GM21360 (cell line): Measurements from ENCODE around the gene FOS.

ENCODE experiments used
- ATAC-seq: cut with Tn5 transposase; IDR thresholded peaks from one replicate; pipeline ENCODE4 v1.9.1; 2021; ENCODE audit warnings: mild to moderate bottlenecking, moderate library complexity; ENCODE audit not compliant: unreplicated experiment

FOS gene

DNA sequence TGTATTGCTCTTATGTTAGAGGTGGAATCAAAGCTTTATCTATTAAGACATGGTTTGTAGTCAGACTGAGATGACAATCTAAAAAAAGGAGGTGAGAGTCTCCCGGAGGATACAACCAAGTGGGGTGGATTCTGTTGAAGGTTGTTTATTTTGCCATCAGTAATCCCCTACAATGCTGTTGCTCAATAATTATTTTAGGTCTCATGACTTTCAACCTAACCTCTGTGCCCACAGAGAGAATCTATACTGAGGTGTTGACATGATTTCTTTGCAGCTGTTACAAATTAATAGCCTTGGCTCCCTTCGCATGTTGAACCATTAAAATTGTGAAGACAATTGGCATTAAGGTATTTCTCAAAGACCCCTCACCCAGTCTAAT lies 28.7 kb upstream of the FOS start:
- no peak for ATAC-seq

- ATAC-seq, result no peak
Measured at GRCh38 chr14:75250800-75251199, 27.8 kb upstream of the FOS start.

GRCh38 chr14:75252254-75252837 lies 26.3 kb upstream of the FOS start:
- ATAC-seq, result no peak

DNA sequence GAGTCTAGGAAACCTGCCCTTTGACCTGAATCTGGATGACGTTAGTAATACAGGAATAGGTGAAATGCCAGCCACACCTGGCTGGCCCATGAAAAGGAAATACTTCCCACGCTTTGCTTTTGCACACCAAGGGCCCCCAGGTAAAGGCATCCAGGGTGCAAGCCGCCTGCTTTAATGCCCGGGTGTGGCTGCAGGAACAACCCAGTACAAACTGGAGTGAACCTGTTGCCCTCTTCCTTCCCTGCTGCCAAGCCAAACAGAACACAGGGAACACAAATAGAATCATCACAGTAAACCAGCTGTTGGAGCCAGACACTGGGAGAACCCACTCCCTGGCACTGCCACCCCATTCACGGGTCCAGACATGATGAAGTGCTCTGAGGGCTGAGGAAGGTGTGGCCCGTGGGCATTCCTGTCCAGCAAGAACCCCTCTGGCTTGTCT lies 24.2 kb upstream of the FOS start:
- no peak for ATAC-seq

DNA sequence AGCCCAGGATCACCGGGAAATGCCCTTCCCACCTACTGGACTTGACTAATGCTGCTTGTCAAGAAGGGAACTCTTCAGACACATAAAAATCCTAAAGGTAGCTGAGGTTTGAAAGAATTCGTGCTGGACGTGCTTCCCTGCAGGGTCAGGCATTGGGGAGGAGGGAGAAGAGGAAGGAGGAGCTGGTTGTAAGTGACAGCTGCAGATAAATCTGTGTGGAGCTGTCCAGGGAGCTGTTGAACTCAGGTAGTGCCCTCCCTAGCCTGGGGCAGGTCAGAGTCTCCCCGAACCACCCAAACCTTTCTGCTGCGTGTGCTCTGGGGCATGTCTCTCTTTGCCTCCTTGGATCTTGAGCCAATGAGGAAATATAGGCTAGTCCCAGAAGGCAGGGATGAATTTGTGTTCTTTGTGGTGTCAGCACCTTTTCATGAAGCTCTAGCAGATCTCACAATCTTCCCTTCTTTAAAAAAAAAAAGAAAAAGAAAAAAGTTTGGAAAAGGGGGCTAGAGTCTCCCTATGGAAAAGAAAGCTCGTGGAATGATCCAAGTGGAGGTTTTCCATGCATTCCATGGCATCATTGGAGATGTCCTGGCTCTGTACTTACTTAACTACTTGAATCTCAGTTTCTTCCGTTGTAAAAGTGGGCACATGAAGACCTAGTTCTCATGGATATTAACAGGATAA lies 23.6 kb upstream of the FOS start:
- no peak for ATAC-seq

- ATAC-seq, result peak; percentile 20
Measured at GRCh38 chr14:75258079-75258802, 20.4 kb upstream of the FOS start.

DNA sequence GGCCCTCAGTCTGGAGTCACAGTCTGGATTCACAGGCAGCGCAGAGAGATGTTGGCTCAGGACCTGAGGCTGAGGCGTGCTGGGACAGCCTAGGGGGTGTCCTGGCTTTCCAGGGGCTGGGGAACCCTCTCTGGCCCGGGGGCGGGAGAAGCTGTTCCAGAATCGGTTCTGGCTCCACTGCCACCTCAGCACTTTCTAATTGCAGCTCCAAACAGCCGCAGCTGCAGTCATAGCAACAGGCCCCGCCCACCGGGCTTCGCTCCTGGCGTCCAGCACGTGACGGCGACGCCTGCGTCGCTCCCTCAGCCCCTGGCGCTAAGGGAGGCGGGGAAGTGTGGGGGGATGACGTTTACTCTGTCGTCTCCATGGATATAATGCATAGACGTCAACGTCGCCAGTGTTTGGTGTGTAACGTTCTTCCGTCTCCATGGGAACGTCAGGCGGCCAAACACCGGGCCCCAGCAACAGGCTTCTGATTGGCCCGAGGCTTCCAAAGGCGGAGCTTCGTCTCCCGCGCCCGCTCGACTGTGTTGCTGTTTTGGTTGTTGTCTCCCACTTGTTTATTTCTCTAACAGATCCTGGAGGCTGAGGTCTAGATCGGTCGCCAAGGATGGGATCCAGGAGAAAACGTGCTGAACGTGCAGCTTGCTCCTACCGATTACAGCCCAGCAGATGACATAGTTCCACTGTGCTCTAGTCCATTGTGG lies 19.7 kb upstream of the FOS start:
- peak; percentile 96 for ATAC-seq

- no peak for ATAC-seq
Measured at GRCh38 chr14:75259510-75259855, 19.1 kb upstream of the FOS start.

- no peak for ATAC-seq
Measured at GRCh38 chr14:75260025-75260763, 18.4 kb upstream of the FOS start.

DNA sequence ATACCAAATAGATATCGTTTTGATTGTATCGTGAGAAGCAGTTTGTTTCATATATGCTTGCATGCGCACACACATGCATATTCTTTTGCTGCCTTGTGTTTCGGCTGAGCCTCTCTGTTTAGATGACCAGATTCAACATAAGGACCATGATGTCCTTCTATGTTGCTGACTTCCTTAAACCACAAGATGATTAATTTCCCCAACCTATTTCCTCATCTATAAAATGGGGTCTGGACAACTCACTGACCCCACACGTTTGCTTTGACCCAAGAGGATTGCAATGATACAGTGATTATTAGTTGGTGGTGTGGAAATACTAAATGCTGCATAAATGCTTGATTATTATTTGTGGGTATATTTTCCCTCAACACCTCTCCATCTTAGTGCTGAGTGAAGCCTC lies 16.8 kb upstream of the FOS start:
- no peak for ATAC-seq

DNA sequence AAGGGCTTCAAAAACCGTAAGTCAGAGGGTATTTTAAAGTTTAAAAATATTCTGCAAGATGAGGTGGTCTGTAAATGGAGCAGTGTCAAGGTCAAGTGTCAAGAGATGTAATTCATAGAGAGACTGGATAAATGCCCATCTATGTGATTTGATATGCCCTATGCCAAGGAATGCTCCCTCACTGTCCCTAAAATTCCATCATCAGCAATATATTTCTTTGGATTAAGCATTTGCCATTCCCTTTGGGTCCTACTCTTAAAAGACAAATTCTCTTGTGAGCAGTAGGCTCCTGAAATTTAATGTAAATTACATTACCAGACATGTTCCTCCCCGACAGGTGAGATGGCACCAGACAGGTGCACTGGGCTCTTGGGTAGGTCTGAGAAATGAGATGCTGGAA lies 16.0 kb upstream of the FOS start:
- no peak for ATAC-seq

- no peak for ATAC-seq
Measured at GRCh38 chr14:75264036-75264435, 14.6 kb upstream of the FOS start.

DNA sequence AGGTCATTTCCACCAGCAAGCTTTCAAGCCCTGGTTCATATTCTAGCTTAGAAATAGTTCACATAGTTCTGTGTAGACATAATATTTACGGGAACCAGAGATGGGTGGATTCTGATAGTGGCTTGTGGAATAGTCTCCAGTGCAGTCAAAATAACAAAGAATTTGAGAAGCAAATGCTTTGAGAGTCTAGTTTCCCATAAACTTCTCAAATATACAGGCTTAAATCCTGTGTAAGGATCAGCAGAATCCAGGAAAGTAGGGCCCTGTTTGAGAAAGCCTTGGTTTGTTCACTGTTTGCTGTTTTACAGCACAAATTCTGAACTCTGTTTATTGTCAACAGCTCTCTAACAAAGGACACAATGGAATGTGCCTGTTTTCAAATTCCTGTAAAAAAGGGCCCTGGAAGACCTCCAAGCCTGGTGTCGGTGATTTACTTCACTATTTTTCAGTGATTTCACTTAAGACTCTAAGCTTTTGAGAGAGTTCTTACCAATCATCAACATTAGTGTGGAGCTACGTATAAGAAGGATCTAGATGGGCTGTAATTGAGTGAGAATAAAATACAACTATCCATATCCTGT lies 11.4 kb upstream of the FOS start:
- ATAC-seq, result no peak

- ATAC-seq, result no peak
Measured at GRCh38 chr14:75268633-75269550, 9.7 kb upstream of the FOS start.

- no peak for ATAC-seq
Measured at GRCh38 chr14:75271514-75271913, 7.1 kb upstream of the FOS start.

- ATAC-seq, result no peak
Measured at GRCh38 chr14:75273272-75274049, 5.2 kb upstream of the FOS start.

DNA sequence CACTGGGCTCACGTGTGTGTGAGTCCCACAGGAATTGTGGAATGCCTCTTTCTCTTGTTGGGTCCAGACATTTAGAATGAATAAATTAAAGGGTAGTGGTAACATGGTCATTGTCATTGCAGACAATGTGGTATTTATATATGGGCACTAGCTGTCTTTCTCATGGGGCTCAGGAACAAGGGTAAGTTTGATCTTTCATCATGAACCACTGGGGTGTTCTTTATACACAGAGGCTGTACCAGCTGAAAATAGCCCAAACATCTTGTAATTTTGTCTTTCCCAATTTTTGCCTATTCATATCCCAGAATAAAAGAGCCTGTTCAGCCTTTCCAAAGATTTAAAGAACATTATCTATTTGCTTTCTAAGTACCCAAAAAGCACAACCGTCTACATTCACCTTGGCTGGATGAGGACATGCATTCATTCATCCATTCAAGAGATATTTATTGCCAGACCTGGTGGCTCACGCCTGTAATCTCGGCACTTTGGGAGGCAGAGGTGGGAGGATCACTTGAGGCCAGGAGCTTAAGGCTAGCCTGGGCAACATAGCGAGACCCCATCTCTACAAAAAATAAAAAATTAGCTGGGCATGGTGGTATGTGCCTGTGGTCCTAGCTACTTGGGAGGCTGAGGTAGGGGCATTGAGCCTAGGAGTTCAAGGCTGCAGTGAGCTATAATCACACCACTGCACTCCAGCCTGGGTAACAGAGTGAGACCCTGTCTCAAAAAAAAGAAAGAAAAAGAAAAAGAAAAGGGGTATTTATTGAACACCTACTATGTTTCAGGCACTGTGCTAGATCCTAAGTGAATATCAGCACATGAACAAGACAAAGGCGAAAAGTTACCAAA lies 4.4 kb upstream of the FOS start:
- no peak for ATAC-seq
